Activated naive CD8-positive, alpha-beta T cell treated with anti-CD3 and anti-CD28 coated beads, Interleukin-2, amount 10 ng/mL, durations not matched to agents 7 days and 5 days (primary cell): Measurements from ENCODE around the gene HSF2BP. TPM values are rescaled to one million over a fixed set of nuclear protein-coding genes. Genes with fewer than 3 reads are reported as not detected.

Experiments
- ATAC-seq: fragments of 150-1000 bp; cut with Tn5 transposase; one replicate; pipeline ENCODE4 v1.10.0; 2021; ENCODE audit warnings: low read depth, moderate library complexity
- POLR2A ChIA-PET: fragments of 350-600 bp; sonication (Branson Sonifier 250); formaldehyde crosslinking; loops from one replicate; lab custom pipeline; 2021; ENCODE audit warnings: antibody characterized with exemption; lab: Charles Lee
- DNase-seq: peaks from one replicate; pipeline ENCODE4 v3.0.0; 2021
- H3K27ac Mint-ChIP-seq: one replicate; pipeline ENCODE4 v1.8.0; 2022; ENCODE audit warnings: mild to moderate bottlenecking, mixed read lengths
- H3K27me3 Mint-ChIP-seq: one replicate; pipeline ENCODE4 v1.8.0; 2022; ENCODE audit warnings: mild to moderate bottlenecking, moderate library complexity, mixed read lengths
- H3K36me3 Mint-ChIP-seq: one replicate; pipeline ENCODE4 v1.8.0; 2021; ENCODE audit warnings: mild to moderate bottlenecking, mixed read lengths
- H3K4me1 Mint-ChIP-seq: one replicate; pipeline ENCODE4 v1.8.0; 2021; ENCODE audit warnings: mixed read lengths
- H3K4me3 Mint-ChIP-seq: one replicate; pipeline ENCODE4 v1.8.0; 2022; ENCODE audit warnings: mild to moderate bottlenecking, moderate library complexity, mixed read lengths
- H3K9me3 Mint-ChIP-seq: one replicate; pipeline ENCODE4 v1.8.0; 2021; ENCODE audit warnings: mixed read lengths
- total RNA-seq, 2 experiments: library from RNA; stranded (reverse); gene quantifications; one replicate each; pipeline ENCODE4 v1.2.3, GENCODE V29; 2021

The HSF2BP gene
- total RNA-seq, 2 experiments from 2014 or later = 0.31 to 0.64 TPM

DNA sequence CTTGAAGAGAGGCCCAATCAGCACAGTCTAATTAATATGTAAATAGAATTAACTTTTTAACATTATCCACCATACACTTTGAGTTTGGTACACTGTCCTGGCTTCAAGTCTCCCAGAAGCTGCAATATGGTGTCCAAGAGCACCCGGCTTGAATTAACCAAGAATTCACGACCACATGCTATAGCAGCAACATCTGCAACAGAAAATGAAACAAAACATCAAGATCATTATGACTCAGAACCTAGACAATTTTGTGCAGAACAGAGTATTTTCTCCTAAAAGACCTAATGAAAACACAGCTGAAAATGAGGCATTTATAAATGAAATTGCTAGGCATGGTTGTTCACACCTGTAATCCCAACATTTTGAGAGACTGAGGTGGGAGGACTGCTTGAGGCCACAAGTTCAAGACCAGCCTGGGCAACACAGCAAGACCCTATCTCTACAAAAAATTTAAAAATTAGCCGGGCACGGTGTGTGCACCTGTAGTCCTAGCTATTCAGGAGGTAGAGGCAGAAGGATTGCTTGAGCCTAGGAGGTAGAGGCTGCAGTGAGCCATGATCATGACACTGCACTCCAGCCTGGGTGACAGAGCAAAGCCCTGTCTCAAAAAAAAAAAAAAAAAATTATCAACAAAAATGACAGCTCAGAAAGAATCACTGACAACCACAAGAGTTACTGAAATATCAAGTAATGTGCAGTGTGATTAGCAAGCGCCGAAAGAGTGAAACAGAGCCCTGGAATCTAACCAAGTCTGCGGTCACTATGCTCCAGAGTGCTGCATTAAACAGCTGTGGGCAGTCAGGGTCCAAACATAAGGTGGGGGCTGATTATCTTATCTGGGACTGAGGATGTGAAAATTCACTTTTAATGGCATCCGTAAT lies 45.3 kb downstream of the HSF2BP start:
- Mint-ChIP-seq H3K27ac (no peak overlapping the region), H3K4me3 (no peak overlapping the region), H3K36me3 (no peaks in the 10 kb centered on the region), H3K27me3 (no peaks in the 10 kb centered on the region), H3K9me3 (no peaks in the 10 kb centered on the region), H3K4me1 (peaks cover 7% of the 10 kb centered on the region)
- no peak for ATAC-seq
- POLR2A ChIA-PET = no interaction called here
- no peak for DNase-seq

DNA sequence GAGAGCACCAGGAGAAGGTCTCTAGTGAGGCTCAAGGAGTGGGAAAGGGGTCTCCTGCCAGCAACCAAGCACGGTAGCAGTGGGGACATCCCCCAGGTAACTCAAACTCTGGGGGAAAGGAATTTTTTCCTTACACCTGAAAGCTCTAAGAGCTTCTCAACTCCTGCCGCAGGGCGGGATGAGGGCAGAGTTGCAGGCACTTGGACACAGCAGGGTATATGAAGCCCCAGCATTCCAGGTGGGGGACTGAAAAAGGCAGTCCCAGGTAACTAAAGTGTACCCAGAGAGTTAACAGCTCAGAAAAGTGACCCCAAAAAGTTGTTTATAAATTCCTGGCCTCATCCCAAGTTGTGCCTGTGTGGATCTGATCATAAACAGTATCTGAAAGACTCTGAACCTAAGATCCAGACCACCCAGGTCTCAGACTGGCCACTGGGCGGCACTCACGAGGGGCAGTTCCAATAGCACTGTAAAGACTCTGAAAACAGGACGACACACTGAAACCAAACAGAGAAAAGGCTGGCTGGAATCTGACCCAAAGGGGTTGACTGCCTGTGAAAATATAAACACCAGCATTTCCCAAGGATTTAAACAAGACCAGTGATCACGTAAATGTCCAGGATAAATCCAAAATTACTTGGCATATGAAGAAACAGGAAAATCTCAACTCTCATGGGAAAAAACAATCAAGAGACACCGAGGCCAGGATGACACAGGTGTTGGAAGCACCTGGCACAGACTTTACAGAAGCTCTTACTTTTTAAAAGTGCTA lies 47.5 kb downstream of the HSF2BP start:
- no peak overlapping the region for H3K27ac Mint-ChIP-seq

DNA sequence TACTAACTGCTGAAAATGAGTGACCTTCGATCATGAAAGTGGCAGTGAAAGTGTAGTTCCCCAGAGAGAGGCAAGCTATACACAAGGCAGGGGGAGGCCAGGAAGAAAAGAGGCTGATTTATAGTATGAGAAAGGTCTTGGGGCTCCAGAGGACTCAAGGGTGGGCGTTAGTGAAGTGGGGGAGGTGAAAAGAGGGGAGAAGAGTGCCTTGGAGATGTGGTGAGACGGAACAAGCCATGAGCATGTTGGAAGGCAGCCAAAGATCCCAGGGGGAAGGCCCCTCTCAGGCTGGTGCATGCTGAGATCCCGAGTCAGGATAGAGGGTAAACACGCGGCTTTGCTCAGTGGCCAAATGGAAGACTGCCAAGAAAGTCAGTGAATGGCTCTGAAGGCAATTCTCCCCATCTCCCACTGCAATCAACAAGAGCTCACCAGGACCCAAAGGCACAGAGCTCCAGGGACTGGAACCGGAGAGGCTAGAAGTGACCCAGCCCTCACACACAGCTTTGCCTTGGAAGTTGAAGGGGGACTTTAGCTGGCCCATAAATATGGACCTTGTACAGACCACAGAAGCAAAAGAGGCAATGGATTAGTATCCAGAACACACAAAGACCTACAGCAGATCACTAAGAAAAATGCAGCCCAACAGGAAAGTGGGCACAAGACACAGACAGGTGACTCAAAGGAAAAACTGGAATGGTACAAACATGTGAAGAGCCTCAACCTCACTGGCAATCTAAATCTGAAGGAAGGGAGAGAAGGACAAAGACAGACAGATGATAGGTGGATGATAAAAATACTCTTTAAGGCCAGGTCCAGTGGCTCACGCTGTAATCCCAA lies 49.6 kb downstream of the HSF2BP start:
- Mint-ChIP-seq H3K36me3 (no peaks in the 10 kb centered on the region), H3K4me1 (peaks cover 10% of the 10 kb centered on the region), H3K9me3 (no peaks in the 10 kb centered on the region), H3K4me3 (no peak overlapping the region), H3K27me3 (peaks cover 9% of the 10 kb centered on the region), H3K27ac (no peak overlapping the region)
- no peak for ATAC-seq
- POLR2A ChIA-PET = no interaction called here
- DNase-seq = no peak

More for the DNA sequence above, 47.5 kb downstream of the HSF2BP start:
- ATAC-seq (peak; percentile 56), DNase-seq (no peak)
- Mint-ChIP-seq H3K4me1 (peaks cover 10% of the 10 kb centered on the region), H3K27me3 (peaks cover 9% of the 10 kb centered on the region), H3K4me3 (no peak overlapping the region), H3K36me3 (no peaks in the 10 kb centered on the region), H3K9me3 (no peaks in the 10 kb centered on the region)
- POLR2A ChIA-PET = interaction anchor here (0.6 kb wide), 1 partner anchor 34 kb away, joined by 3 read pairs; no protein-coding TSS in a partner anchor

DNA sequence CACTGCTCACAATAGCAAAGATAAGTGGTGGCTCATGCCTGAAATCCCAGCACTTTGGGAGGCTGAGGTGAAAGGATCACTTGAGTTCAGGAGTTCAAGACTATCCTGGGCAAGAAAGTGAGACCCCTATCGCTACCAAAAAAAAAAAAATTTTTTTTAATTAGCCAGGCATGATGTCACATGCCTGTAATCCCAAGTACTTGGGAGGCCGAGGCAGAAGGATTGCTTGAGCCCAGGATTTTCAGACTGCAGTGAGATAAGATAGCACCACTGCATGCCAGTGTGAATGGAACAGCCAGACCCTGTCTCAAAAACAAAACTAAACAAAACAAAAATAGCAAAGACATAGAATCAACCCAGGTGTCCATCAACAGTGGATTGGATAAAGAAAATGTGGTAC lies 50.6 kb downstream of the HSF2BP start:
- no peaks in the 10 kb centered on the region for H3K9me3 Mint-ChIP-seq

DNA sequence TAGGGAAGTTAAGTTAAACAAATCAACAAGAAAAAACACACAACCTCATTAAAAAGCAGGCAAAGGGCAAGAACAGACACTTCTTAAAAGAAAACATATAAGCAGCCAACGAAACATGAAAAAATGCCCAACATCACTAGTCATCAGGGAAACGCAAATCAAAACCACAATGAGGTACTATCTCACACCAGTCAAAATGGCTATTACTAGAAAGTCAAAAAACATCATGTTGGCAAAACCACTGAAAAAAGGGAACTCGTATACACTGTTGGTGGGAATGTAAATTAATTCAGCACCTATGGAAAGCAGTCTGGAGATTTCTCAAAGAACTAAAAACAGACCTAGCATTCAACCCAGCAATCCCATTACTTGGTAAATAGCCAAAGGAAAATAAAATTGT lies 51.1 kb downstream of the HSF2BP start:
- ATAC-seq = no peak
- H3K27ac Mint-ChIP-seq = no peak overlapping the region

More for the DNA sequence above, 50.6 kb downstream of the HSF2BP start:
- H3K4me3 Mint-ChIP-seq = no peak overlapping the region
- H3K27me3 Mint-ChIP-seq = peaks cover 9% of the 10 kb centered on the region
- ATAC-seq = no peak
- peaks cover 6% of the 10 kb centered on the region for H3K4me1 Mint-ChIP-seq
- no peaks in the 10 kb centered on the region for H3K36me3 Mint-ChIP-seq
- no peak for DNase-seq
- H3K27ac Mint-ChIP-seq = no peak overlapping the region
- POLR2A ChIA-PET = no interaction called here

GRCh38 chr21:43605320-43606215 lies 53.7 kb downstream of the HSF2BP start:
- no peaks in the 10 kb centered on the region for H3K36me3 Mint-ChIP-seq
- POLR2A ChIA-PET = no interaction called here
- H3K4me3 Mint-ChIP-seq = no peak overlapping the region
- H3K9me3 Mint-ChIP-seq = no peaks in the 10 kb centered on the region
- ATAC-seq (no peak), DNase-seq (no peak)
- H3K27me3 Mint-ChIP-seq = peaks cover 12% of the 10 kb centered on the region
- H3K4me1 Mint-ChIP-seq = peaks cover 14% of the 10 kb centered on the region
- no peak overlapping the region for H3K27ac Mint-ChIP-seq

More for the DNA sequence above, 51.1 kb downstream of the HSF2BP start:
- peaks cover 9% of the 10 kb centered on the region for H3K27me3 Mint-ChIP-seq
- POLR2A ChIA-PET = no interaction called here
- no peak overlapping the region for H3K4me3 Mint-ChIP-seq
- no peaks in the 10 kb centered on the region for H3K36me3 Mint-ChIP-seq
- no peaks in the 10 kb centered on the region for H3K9me3 Mint-ChIP-seq
- H3K4me1 Mint-ChIP-seq = peaks cover 5% of the 10 kb centered on the region
- DNase-seq = no peak

GRCh38 chr21:43604505-43605204 lies 54.6 kb downstream of the HSF2BP start:
- no peaks in the 10 kb centered on the region for H3K9me3 Mint-ChIP-seq

DNA sequence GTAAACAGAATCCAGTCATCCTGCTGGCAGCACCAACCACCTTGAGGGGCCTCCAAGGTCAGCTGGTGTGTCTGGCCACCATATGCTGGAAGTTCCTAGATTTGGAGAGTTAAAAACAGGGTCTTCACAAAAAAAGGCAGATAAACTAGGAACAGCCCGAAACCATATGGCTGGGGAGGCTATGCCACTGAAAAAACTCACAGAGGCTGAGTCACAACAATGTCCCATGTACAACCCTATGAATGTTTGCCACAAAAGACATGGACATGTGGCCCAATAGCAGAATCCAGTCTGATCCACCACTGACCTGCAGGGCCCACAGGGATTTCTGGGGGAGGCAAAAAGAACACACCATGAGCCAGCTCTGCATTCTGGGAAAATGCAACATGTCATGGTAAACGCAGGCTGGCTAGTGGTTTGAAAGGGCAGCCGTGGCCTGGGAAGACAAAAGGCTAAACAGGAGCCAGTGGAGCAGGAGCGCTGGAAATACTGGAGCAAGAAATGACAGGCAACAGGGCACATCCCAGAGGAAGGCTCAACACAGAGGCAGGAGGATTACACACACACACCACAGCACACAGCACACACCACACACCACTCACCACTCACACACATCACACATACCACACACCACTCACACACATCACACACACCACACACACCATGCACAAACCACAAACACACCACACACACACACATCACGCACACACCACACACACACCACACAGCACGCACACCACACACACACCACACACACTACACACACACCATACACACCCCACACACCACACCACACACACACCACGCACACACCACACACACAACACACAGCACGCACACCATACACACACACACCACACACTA lies 55.4 kb downstream of the HSF2BP start:
- DNase-seq = no peak
- Mint-ChIP-seq H3K27ac (no peak overlapping the region), H3K36me3 (no peaks in the 10 kb centered on the region), H3K27me3 (peaks cover 12% of the 10 kb centered on the region), H3K4me3 (no peak overlapping the region), H3K9me3 (no peaks in the 10 kb centered on the region), H3K4me1 (peaks cover 19% of the 10 kb centered on the region)
- ATAC-seq = no peak
- POLR2A ChIA-PET = no interaction called here

More at GRCh38 chr21:43604505-43605204, 54.6 kb downstream of the HSF2BP start:
- Mint-ChIP-seq H3K4me3 (no peak overlapping the region), H3K4me1 (peaks cover 19% of the 10 kb centered on the region), H3K36me3 (no peaks in the 10 kb centered on the region), H3K27ac (no peak overlapping the region), H3K27me3 (peaks cover 12% of the 10 kb centered on the region)
- POLR2A ChIA-PET = no interaction called here
- DNase-seq = no peak
- no peak for ATAC-seq

- Mint-ChIP-seq H3K36me3 (no peaks in the 10 kb centered on the region), H3K4me3 (no peak overlapping the region), H3K4me1 (peaks cover 18% of the 10 kb centered on the region), H3K27me3 (peaks cover 12% of the 10 kb centered on the region), H3K27ac (no peak overlapping the region), H3K9me3 (no peaks in the 10 kb centered on the region)
- DNase-seq (no peak), ATAC-seq (no peak)
- POLR2A ChIA-PET = no interaction called here
These were observed 56.1 kb downstream of the HSF2BP start for GRCh38 chr21:43603233-43603626.

- H3K27ac Mint-ChIP-seq = no peak overlapping the region
- ATAC-seq (peak; percentile 35), DNase-seq (no peak)
- H3K4me1 Mint-ChIP-seq = peaks cover 16% of the 10 kb centered on the region
- POLR2A ChIA-PET = no interaction called here
- no peaks in the 10 kb centered on the region for H3K36me3 Mint-ChIP-seq
- no peaks in the 10 kb centered on the region for H3K9me3 Mint-ChIP-seq
- H3K4me3 Mint-ChIP-seq = no peak overlapping the region
- H3K27me3 Mint-ChIP-seq = peaks cover 9% of the 10 kb centered on the region
These were observed 56.7 kb downstream of the HSF2BP start for GRCh38 chr21:43602266-43603232.
